Measurements from ENCODE around the gene SNX30.

The SNX30 gene

GRCh38 chr9:112755675-112756074, 5.1 kb downstream of the SNX30 start:
- H3K36me3 ChIP-seq (ENCODE audit: control insufficient read depth in 2 of 2, insufficient read depth in 1 of 2, low read length in 2 of 2) = no peaks in the 10 kb centered on the region
- no peak overlapping the region for H3K27ac ChIP-seq (ENCODE audit: extremely low read depth, low read depth, low read length)
- H3K4me1 ChIP-seq (ENCODE audit: control insufficient read depth, insufficient read depth, low read length) = peaks cover 5% of the 10 kb centered on the region
- no peaks in the 10 kb centered on the region for H3K9me3 ChIP-seq (ENCODE audit: control insufficient read depth, insufficient read depth, low read depth, low read length)
- H3K4me3 ChIP-seq (ENCODE audit: low read depth, low read length) = no peak overlapping the region
- TF ChIP-seq ZSCAN4 (tag by site-specific recombination; IDR thresholded peaks at IDR 0.05) = no peak
- no peak for TF ChIP-seq ZNF677 (tag by site-specific recombination; IDR thresholded peaks at IDR 0.05)
- TF ChIP-seq ZBTB48 (tag by site-specific recombination; IDR thresholded peaks at IDR 0.05) = no peak
- ChIA-PET POLR2A (no interaction called here), CTCF (interaction anchor here (1.1 kb wide), 1 partner anchor 166 kb away, joined by 3 read pairs; no protein-coding TSS in a partner anchor)

DNA sequence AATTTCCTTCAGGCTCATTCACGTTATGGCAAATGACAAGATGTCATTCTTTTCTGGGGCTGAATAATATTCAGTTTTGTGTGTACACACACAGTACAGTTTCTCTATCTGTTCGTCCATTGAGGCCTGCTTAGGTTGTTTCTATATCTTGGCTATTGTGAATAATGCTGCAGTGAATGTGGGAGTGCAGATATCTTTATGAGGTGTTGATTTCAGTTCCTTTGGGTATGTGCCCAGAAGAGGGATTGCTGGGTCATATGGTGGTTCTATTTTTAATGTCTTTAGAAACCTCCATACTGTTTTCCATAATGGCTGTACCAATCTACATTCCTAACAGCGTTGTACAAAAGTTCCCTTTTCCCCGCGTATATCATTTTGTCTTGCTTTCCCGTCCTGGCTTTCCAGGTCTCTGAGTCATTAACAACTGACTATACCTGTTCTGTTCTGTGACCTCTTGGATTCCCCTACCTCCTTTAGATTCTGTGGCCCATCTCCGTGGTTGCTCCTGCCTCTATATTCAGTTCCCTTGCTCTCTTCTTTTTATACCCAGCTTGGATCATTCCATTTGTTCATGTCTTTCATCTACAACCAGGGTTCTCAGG, 6.8 kb downstream of the SNX30 start:
- POLR2A ChIA-PET = no interaction called here
- H3K4me1 ChIP-seq (ENCODE audit: control insufficient read depth, insufficient read depth, low read length) = peaks cover 5% of the 10 kb centered on the region
- CTCF ChIA-PET = no interaction called here
- H3K27ac ChIP-seq (ENCODE audit: extremely low read depth, low read depth, low read length) = no peak overlapping the region
- no peak overlapping the region for H3K4me3 ChIP-seq (ENCODE audit: low read depth, low read length)
- H3K36me3 ChIP-seq (ENCODE audit: control insufficient read depth in 2 of 2, insufficient read depth in 1 of 2, low read length in 2 of 2) = no peaks in the 10 kb centered on the region
- H3K9me3 ChIP-seq (ENCODE audit: control insufficient read depth, insufficient read depth, low read depth, low read length) = no peaks in the 10 kb centered on the region
- no peak for TF ChIP-seq TCF7L2 (IDR thresholded peaks at IDR 0.05; ENCODE audit: borderline replicate concordance, low read depth, low read length)
- no peak for TF ChIP-seq ZNF274 (IDR thresholded peaks at IDR 0.05; ENCODE audit: low read length)
- no peak for TF ChIP-seq ZNF274 (tag by site-specific recombination; IDR thresholded peaks at IDR 0.05; ENCODE audit: borderline replicate concordance)
- TF ChIP-seq ZNF112 (tag by site-specific recombination; IDR thresholded peaks at IDR 0.05) = no peak
- peak; percentile 85 for TF ChIP-seq ZBTB17 (tag by site-specific recombination; IDR thresholded peaks at IDR 0.05)
- no peak for TF ChIP-seq ZNF146 (tag by site-specific recombination; IDR thresholded peaks at IDR 0.05)
- peak; percentile 89 for TF ChIP-seq WT1 (tag by site-specific recombination; IDR thresholded peaks at IDR 0.05)
- TF ChIP-seq PRDM6 (tag by site-specific recombination; IDR thresholded peaks at IDR 0.05) = peak; percentile 55; the same call in 1 of the 2 replicates
- TF ChIP-seq, protein P1, sequence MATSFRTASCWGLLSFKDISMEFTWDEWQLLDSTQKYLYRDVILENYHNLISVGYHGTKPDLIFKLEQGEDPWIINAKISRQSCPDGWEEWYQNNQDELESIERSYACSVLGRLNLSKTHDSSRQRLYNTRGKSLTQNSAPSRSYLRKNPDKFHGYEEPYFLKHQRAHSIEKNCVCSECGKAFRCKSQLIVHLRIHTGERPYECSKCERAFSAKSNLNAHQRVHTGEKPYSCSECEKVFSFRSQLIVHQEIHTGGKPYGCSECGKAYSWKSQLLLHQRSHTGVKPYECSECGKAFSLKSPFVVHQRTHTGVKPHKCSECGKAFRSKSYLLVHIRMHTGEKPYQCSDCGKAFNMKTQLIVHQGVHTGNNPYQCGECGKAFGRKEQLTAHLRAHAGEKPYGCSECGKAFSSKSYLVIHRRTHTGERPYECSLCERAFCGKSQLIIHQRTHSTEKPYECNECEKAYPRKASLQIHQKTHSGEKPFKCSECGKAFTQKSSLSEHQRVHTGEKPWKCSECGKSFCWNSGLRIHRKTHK (tag by site-specific recombination; IDR thresholded peaks at IDR 0.05) = no peak
- TF ChIP-seq PRDM4 (tag by site-specific recombination; IDR thresholded peaks at IDR 0.05) = peak; percentile 91
- TF ChIP-seq ZFHX2 (tag by site-specific recombination; conservative IDR thresholded peaks at IDR 0.05) = peak; percentile 37
- TF ChIP-seq ZBTB44 (tag by site-specific recombination; IDR thresholded peaks at IDR 0.05) = peak; percentile 69
- no peak for TF ChIP-seq ZNF529 (tag by site-specific recombination; IDR thresholded peaks at IDR 0.05; ENCODE audit: insufficient replicate concordance)
- TF ChIP-seq GLI2 (tag by site-specific recombination; IDR thresholded peaks at IDR 0.05; ENCODE audit: borderline replicate concordance, low read depth) = no peak
- TF ChIP-seq, protein P2, sequence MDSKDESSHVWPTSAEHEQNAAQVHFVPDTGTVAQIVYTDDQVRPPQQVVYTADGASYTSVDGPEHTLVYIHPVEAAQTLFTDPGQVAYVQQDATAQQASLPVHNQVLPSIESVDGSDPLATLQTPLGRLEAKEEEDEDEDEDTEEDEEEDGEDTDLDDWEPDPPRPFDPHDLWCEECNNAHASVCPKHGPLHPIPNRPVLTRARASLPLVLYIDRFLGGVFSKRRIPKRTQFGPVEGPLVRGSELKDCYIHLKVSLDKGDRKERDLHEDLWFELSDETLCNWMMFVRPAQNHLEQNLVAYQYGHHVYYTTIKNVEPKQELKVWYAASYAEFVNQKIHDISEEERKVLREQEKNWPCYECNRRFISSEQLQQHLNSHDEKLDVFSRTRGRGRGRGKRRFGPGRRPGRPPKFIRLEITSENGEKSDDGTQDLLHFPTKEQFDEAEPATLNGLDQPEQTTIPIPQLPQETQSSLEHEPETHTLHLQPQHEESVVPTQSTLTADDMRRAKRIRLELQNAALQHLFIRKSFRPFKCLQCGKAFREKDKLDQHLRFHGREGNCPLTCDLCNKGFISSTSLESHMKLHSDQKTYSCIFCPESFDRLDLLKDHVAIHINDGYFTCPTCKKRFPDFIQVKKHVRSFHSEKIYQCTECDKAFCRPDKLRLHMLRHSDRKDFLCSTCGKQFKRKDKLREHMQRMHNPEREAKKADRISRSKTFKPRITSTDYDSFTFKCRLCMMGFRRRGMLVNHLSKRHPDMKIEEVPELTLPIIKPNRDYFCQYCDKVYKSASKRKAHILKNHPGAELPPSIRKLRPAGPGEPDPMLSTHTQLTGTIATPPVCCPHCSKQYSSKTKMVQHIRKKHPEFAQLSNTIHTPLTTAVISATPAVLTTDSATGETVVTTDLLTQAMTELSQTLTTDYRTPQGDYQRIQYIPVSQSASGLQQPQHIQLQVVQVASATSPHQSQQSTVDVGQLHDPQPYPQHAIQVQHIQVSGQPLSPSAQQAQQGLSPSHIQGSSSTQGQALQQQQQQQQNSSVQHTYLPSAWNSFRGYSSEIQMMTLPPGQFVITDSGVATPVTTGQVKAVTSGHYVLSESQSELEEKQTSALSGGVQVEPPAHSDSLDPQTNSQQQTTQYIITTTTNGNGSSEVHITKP (tag by site-specific recombination; IDR thresholded peaks at IDR 0.05) = peak; percentile 90
- TF ChIP-seq BCL11A (tag by site-specific recombination; IDR thresholded peaks at IDR 0.05; ENCODE audit: low read depth) = 0 out of 2 replicates have a peak, but pooled peaks have one; percentile 26
- TF ChIP-seq, protein P3, sequence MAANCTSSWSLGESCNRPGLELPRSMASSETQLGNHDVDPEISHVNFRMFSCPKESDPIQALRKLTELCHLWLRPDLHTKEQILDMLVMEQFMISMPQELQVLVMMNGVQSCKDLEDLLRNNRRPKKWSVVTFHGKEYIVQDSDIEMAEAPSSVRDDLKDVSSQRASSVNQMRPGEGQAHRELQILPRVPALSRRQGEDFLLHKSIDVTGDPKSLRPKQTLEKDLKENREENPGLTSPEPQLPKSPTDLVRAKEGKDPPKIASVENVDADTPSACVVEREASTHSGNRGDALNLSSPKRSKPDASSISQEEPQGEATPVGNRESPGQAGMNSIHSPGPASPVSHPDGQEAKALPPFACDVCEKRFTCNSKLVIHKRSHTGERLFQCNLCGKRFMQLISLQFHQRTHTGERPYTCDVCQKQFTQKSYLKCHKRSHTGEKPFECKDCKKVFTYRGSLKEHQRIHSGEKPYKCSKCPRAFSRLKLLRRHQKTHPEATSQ (tag by site-specific recombination; IDR thresholded peaks at IDR 0.05) = no peak

All from HEK293 (cell line).